Measurements from ENCODE around the gene SMIM1.

The SMIM1 gene

DNA sequence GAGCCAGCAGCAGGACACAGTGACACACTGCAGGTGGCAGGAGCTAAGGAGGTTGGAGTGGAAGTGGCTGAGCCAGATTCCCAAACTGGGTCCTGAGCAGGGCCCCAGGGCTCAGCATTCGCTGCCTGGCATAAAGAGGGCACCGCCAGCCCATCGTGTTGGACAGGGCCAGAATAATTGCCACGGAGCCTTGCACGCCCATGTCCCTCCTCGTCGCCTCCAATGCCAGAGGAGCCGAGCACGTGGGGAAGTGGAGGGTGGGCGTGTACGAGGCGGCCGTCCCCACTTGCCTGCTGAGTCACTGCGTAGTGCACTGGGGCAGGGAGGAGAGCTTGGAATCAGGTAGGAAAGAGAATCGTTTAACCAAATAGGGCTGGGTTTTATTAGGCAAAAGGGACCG is 49.9 kb downstream of the SMIM1 start:
- DNase-seq = no peak

DNA sequence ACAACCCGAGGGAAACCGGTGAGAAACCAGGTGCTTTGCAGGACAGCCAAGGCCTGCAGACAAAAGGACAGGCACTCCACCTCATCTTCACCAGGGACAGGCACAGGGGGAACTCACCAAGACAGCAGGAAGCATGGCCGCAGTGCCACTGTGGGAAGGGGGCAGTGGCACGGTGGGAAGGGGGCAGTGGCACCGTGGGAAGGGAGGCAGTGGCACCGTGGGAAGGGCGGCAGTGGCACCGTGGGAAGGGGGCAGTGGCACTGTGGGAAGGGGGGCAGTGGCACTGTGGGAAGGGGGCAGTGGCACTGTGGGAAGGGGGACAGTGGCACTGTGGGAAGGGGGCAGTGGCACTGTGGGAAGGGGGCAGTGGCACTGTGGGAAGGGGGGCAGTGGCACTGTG is 52.1 kb downstream of the SMIM1 start:
- DNase-seq = no peak

DNA sequence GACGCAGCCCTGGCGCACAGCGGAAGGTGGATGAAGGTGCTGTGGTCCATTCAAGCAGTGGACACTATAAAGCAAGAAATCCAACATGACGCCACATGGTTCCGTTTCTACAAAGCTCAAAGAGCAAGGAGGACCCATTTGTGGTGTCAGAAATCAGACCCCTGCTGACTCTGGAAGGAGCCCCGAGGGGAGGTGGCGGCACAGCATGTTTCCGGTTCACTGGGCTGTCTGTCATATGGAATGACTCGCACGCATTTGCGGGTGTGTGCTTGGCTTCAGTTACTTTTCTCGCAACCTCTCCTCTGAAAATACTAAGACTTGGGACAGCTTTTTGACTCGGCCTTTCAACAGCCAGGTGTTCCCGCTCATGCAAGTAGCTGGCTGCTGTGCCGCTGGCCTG is 52.8 kb downstream of the SMIM1 start:
- no peak for DNase-seq
